Subcutaneous adipose tissue (tissue), 4 donors: Measurements from ENCODE around the gene EML2. TPM values are rescaled to one million over a fixed set of nuclear protein-coding genes. Genes with fewer than 3 reads are reported as not detected.

Experiments used
- total RNA-seq, 4 donors: library from RNA; depleted of rRNA; stranded (reverse); fragments of >200 nt; gene quantifications; one replicate each; pipeline ENCODE4 v1.1.0, GENCODE V29; 2016
- TF ChIP-seq, protein P1 (sequence below): fragments of 450-650 bp; IDR thresholded peaks from one replicate; pipeline ENCODE4 v1.5.1; 2016; ENCODE audit warnings: low read depth, mild to moderate bottlenecking, control low read depth, antibody characterized with exemption, moderate library complexity

The EML2 gene, protein sequence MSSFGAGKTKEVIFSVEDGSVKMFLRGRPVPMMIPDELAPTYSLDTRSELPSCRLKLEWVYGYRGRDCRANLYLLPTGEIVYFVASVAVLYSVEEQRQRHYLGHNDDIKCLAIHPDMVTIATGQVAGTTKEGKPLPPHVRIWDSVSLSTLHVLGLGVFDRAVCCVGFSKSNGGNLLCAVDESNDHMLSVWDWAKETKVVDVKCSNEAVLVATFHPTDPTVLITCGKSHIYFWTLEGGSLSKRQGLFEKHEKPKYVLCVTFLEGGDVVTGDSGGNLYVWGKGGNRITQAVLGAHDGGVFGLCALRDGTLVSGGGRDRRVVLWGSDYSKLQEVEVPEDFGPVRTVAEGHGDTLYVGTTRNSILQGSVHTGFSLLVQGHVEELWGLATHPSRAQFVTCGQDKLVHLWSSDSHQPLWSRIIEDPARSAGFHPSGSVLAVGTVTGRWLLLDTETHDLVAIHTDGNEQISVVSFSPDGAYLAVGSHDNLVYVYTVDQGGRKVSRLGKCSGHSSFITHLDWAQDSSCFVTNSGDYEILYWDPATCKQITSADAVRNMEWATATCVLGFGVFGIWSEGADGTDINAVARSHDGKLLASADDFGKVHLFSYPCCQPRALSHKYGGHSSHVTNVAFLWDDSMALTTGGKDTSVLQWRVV
- 10 to 100 TPM in 3 of 4 donors, 1 to 10 TPM in 1; 5.4 to 32.6 (median 20.7) TPM for total RNA-seq

GRCh38 chr19:45638930-45639729 is at the start of gene EML2:
EML2 (minus strand) TSS chr19:45639397; CDS start chr19:45639376, 21 bp downstream.
- TF ChIP-seq, protein P1, sequence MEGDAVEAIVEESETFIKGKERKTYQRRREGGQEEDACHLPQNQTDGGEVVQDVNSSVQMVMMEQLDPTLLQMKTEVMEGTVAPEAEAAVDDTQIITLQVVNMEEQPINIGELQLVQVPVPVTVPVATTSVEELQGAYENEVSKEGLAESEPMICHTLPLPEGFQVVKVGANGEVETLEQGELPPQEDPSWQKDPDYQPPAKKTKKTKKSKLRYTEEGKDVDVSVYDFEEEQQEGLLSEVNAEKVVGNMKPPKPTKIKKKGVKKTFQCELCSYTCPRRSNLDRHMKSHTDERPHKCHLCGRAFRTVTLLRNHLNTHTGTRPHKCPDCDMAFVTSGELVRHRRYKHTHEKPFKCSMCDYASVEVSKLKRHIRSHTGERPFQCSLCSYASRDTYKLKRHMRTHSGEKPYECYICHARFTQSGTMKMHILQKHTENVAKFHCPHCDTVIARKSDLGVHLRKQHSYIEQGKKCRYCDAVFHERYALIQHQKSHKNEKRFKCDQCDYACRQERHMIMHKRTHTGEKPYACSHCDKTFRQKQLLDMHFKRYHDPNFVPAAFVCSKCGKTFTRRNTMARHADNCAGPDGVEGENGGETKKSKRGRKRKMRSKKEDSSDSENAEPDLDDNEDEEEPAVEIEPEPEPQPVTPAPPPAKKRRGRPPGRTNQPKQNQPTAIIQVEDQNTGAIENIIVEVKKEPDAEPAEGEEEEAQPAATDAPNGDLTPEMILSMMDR = no peak

- TF ChIP-seq, protein P1 = no peak
These were observed 48.4 kb upstream of the EML2 start for GRCh38 chr19:45687599-45687998.

DNA sequence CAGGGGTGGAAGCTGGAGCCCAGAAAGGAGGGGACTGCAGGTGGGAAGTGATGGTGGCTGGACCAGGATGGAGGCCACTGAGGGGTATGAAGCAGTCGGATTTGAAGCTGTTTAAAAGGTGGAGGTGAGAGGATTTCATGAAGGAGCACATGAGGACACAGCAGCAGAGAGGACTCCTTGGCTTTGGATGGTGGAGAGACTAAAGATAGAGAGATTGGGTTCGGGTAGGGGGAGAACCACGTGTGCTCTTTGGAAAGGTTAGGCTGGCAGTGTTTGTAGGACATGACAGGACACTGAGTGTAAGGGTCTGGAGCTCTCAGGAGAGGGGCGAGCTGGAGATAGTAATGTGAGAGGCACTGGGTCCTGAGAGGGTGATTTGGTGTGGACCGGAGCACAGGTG is 43.7 kb upstream of the EML2 start:
- TF ChIP-seq, protein P1 = no peak

DNA sequence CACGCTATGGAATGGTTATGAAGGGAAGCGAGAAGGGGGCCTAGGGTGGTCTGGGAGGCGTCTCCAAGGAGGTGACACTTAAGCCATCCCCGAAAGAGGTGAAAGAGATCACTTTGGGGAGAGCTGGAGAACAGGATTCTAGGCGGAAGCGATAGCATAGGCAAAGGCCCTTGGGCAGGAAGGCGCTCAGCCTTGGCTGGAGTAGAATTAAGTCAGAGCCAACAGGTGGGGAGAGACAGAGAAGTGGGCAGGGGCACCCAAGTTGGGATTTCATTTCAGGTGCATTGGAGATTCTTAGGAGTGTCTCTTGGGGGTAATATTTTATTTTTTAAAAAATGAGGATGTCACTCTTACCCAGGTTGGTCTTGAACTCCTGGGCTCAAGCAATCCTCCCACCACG is 42.9 kb upstream of the EML2 start:
- TF ChIP-seq, protein P1 = no peak

GRCh38 chr19:45681391-45682015 is 42.3 kb upstream of the EML2 start:
- TF ChIP-seq, protein P1 = no peak

- TF ChIP-seq, protein P1 = no peak
These were observed 38.4 kb upstream of the EML2 start for GRCh38 chr19:45677351-45678230.
